Trophoblast cell (in vitro differentiated cells and primary cell): ENCODE data around the gene EXOC3L1.

ENCODE experiments used
- DNase-seq, 2 donors: peaks; one replicate each; pipeline ENCODE4 v3.0.0-alpha.2; 2016
- H2AFZ ChIP-seq: 2 replicates; pipeline ENCODE4 v1.6.1; 2013; ENCODE audit warnings: low read length, moderate library complexity, mild to moderate bottlenecking; ENCODE audit not compliant: insufficient read depth, poor library complexity
- H2AK5ac ChIP-seq: 2 replicates; pipeline ENCODE4 v1.6.1; 2013; ENCODE audit warnings: mild to moderate bottlenecking, low read length
- H2BK120ac ChIP-seq: 2 replicates; pipeline ENCODE4 v1.6.1; 2013; ENCODE audit warnings: low read length, mild to moderate bottlenecking, moderate library complexity; ENCODE audit not compliant: insufficient read depth, poor library complexity
- H2BK12ac ChIP-seq: 2 replicates; pipeline ENCODE4 v1.6.1; 2013; ENCODE audit warnings: mild to moderate bottlenecking, low read length, moderate library complexity
- H2BK5ac ChIP-seq: 2 replicates; pipeline ENCODE4 v1.6.1; 2013; ENCODE audit warnings: low read length, low read depth, moderate library complexity, mild to moderate bottlenecking; ENCODE audit not compliant: poor library complexity
- H3K14ac ChIP-seq: 2 replicates; pipeline ENCODE4 v1.6.1; 2013; ENCODE audit warnings: mild to moderate bottlenecking, low read length
- H3K18ac ChIP-seq: 2 replicates; pipeline ENCODE4 v1.6.1; 2013; ENCODE audit warnings: mild to moderate bottlenecking, low read length
- H3K23ac ChIP-seq: 2 replicates; pipeline ENCODE4 v1.6.1; 2013; ENCODE audit warnings: low read length
- H3K27ac ChIP-seq: 2 replicates; pipeline ENCODE4 v1.5.1; 2013; ENCODE audit warnings: low read depth, mild to moderate bottlenecking, inconsistent platforms, low read length, moderate library complexity
- H3K27me3 ChIP-seq: 2 replicates; pipeline ENCODE4 v1.6.1; 2013; ENCODE audit warnings: inconsistent platforms, mild to moderate bottlenecking, low read length, moderate library complexity; ENCODE audit not compliant: insufficient read depth
- H3K36me3 ChIP-seq, 2 experiments: 1 replicate in 1 of 2; 2 replicates in 1 of 2; pipeline ENCODE4 v1.6.1; 2013; ENCODE audit warnings: low read length in 2 of 2, mild to moderate bottlenecking in 2 of 2, moderate library complexity in 1 of 2; ENCODE audit not compliant: insufficient read depth in 2 of 2, control insufficient read depth in 1 of 2
- H3K4ac ChIP-seq: 2 replicates; pipeline ENCODE4 v1.6.1; 2013; ENCODE audit warnings: low read depth, mild to moderate bottlenecking, low read length, moderate library complexity
- H3K4me1 ChIP-seq, 2 experiments: 1 replicate in 1 of 2; 2 replicates in 1 of 2; pipeline ENCODE4 v1.6.1; 2013; ENCODE audit warnings: low read length in 2 of 2, mild to moderate bottlenecking in 2 of 2, moderate library complexity in 1 of 2; ENCODE audit not compliant: insufficient read depth in 2 of 2, control insufficient read depth in 1 of 2
- H3K4me2 ChIP-seq: 2 replicates; pipeline ENCODE4 v1.6.1; 2013; ENCODE audit warnings: inconsistent platforms, mild to moderate bottlenecking, low read length, moderate library complexity
- H3K4me3 ChIP-seq: 2 replicates; pipeline ENCODE4 v1.5.1; 2013; ENCODE audit warnings: mild to moderate bottlenecking, low read depth, low read length, inconsistent platforms
- H3K79me1 ChIP-seq: one replicate; pipeline ENCODE4 v1.6.1; 2013; ENCODE audit warnings: low read length
- H3K79me2 ChIP-seq: 2 replicates; pipeline ENCODE4 v1.6.1; 2013; ENCODE audit warnings: low read length, mild to moderate bottlenecking; ENCODE audit not compliant: control insufficient read depth, insufficient read depth, poor library complexity
- H3K9ac ChIP-seq: 2 replicates; pipeline ENCODE4 v1.6.1; 2013; ENCODE audit warnings: mild to moderate bottlenecking, low read length
- H3K9me3 ChIP-seq: 2 replicates; pipeline ENCODE4 v1.6.1; 2013; ENCODE audit warnings: low read depth, mild to moderate bottlenecking, control low read depth, inconsistent platforms, low read length; ENCODE audit not compliant: insufficient read depth
- H4K12ac ChIP-seq: 2 replicates; pipeline ENCODE4 v1.6.1; 2013; ENCODE audit warnings: low read depth, mild to moderate bottlenecking, low read length, moderate library complexity
- H4K8ac ChIP-seq: 2 replicates; pipeline ENCODE4 v1.6.1; 2013; ENCODE audit warnings: low read depth, mild to moderate bottlenecking, low read length, moderate library complexity
- H4K91ac ChIP-seq: one replicate; pipeline ENCODE4 v1.6.1; 2013; ENCODE audit warnings: low read depth, mild to moderate bottlenecking, low read length, moderate library complexity
- WGBS: extraction: QIAGEN DNeasy Blood & Tissue Kit; methylation state at CpG from one replicate; pipeline ENCODE4 v1.1.7; 2013; ENCODE audit warnings: missing lambda C conversion rate; ENCODE audit not compliant: insufficient read length, insufficient coverage; ENCODE audit errors: extremely low coverage; 5-methylcytosine and 5-hydroxymethylcytosine counted together

EXOC3L1 gene

DNA sequence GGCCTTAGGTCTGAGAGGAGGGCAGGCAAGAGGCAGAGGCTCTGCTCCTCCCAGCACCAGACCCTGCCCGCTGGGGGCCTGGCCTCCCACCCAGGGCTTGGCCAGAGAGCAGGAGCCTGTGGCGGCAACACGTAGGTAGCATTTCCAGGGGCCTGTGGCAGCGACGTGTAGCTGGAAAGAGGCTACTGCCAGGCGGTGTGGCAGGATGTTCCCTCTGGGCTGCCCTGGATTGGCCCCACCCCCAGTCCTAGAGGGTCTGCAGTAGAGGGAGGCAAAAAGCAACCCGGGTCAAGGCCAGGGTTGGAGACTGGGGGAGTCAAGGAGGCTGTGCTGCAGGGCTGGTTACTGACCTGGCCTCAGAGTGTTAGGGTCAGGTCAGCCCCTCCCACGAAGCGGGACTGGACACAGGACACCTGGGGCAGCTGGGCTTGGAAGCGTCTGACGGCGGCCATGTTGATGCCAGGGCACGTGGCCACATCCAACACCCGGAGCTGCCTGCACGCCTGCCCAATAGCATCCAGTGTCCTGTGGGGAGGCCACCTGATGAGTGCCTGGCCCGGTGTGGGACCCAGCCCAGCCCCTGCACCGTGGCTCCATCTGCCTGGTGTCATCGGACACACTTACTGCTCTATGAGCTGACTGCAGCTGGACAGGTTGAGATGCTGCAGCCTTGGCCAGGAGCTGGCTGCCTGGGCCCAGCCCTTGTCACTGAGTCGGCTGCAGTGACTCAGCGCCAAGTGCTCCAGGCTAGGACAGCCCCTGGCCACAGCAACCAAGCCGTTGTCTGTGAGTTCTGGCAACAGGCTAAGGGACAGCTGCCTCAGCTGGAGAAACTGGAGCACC lies 17.5 kb upstream of the EXOC3L1 start:
- H3K79me2 ChIP-seq: no peaks in the 10 kb centered on the region
- peaks cover 5% of the 10 kb centered on the region for H3K9me3 ChIP-seq
- H3K4me1 ChIP-seq: peaks cover 22 to 26% of the 10 kb centered on the region in 2 experiments
- peak overlapping the region; percentile 0 for H3K14ac ChIP-seq
- H3K9ac ChIP-seq: no peak overlapping the region
- H4K12ac ChIP-seq: no peak overlapping the region
- no peak overlapping the region for H3K23ac ChIP-seq
- H2BK5ac ChIP-seq: no peak overlapping the region
- H2BK120ac ChIP-seq: peak overlapping the region; percentile 23
- peak overlapping the region; percentile 0 for H3K27ac ChIP-seq
- H3K18ac ChIP-seq: no peak overlapping the region
- no CpG with 5 or more reads among the region's 21 CpGs for WGBS
- H3K36me3 ChIP-seq: peaks cover 16 to 17% of the 10 kb centered on the region in 2 experiments
- no peak overlapping the region for H2AFZ ChIP-seq
- H4K8ac ChIP-seq: no peak overlapping the region
- peak overlapping the region; percentile 33 for H4K91ac ChIP-seq
- no peaks in the 10 kb centered on the region for H3K27me3 ChIP-seq
- H3K4me2 ChIP-seq: no peak overlapping the region
- no peak overlapping the region for H3K4ac ChIP-seq
- no peak overlapping the region for H3K4me3 ChIP-seq
- peak; percentile 98 for DNase-seq
- H2AK5ac ChIP-seq: no peak overlapping the region
- H3K79me1 ChIP-seq: peaks cover 9% of the 10 kb centered on the region
- no peak overlapping the region for H2BK12ac ChIP-seq

DNA sequence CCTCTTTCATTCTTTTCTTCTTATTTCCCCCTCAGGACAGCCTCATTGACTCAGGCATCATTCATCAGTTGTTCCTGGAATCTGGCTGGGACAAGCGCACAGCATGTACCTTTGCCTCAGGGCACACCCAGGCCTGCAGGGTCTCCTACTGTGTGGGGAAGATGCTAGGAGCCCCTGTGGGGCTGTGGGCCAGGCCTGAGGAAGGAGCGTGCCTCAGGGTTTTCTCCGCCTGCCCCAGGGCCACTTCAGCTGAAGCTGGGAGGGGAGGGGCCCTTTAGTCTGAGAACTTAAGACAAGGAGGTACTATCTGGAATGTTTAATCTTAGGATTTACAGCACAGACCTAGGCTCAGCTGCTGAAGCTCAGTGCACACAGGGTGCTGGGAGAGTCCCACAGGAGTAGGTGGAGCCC lies 16.9 kb upstream of the EXOC3L1 start:
- no CpG with 5 or more reads among the region's 3 CpGs for WGBS
- Histone ChIP-seq H3K4me3 (no peak overlapping the region), H4K8ac (no peak overlapping the region), H2BK120ac (peak overlapping the region; percentile 23), H3K9me3 (peaks cover 5% of the 10 kb centered on the region), H4K91ac (peak overlapping the region; percentile 33), H3K79me2 (no peaks in the 10 kb centered on the region), H3K23ac (no peak overlapping the region), H3K4me1 (peaks cover 22 to 26% of the 10 kb centered on the region in 2 experiments), H3K18ac (no peak overlapping the region), H2AFZ (no peak overlapping the region), H3K36me3 (peaks cover 23 to 24% of the 10 kb centered on the region in 2 experiments), H3K4me2 (no peak overlapping the region), H2BK12ac (no peak overlapping the region), H3K14ac (no peak overlapping the region), H3K79me1 (peaks cover 9% of the 10 kb centered on the region), H3K4ac (no peak overlapping the region), H4K12ac (no peak overlapping the region), H2AK5ac (no peak overlapping the region), H3K9ac (no peak overlapping the region), H2BK5ac (no peak overlapping the region), H3K27ac (no peak overlapping the region), H3K27me3 (no peaks in the 10 kb centered on the region)
- peak; percentile 99 to 100 for DNase-seq

DNA sequence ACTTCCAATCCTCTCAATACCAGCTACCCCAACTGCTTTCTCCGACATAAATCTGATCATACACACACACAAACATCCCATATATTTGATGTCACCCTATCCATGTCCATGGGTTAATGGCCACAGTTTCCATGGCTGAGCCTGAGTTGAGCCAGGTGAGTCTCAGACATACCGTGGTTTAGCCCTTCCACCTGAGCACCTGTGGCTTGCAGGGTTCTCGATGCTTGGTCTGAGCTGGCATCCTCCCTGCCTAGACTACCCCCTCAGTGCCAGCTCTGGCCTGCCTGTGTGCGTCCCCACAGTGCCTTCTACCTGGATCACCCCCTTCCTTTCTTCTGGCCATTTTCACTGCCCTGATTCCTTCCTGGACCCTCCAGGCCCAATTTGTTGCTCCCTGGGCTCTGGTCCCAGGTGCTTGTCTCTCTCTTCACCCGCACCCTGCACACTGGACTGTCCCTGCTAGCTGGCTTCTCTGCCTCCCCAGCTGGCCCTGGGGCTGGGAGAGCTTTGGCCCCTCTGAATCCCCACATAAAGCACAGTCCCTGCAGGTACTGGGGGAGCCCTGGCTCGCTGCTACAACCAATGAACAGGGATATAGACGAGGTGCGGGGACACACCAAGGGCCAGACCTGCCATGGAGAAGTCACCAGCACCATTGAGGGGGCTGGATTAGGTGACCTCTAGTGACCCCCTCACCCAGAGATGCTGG lies 16.3 kb upstream of the EXOC3L1 start:
- Histone ChIP-seq H3K27me3 (no peaks in the 10 kb centered on the region), H3K9me3 (peaks cover 5% of the 10 kb centered on the region), H3K4me2 (no peak overlapping the region), H3K4me1 (peaks cover 22 to 26% of the 10 kb centered on the region in 2 experiments), H2BK5ac (no peak overlapping the region), H3K4ac (no peak overlapping the region), H3K23ac (no peak overlapping the region), H3K79me1 (peaks cover 9% of the 10 kb centered on the region), H2AK5ac (no peak overlapping the region), H2BK120ac (peak overlapping the region; percentile 13), H3K14ac (peak overlapping the region; percentile 9), H4K12ac (no peak overlapping the region), H3K27ac (no peak overlapping the region), H2AFZ (no peak overlapping the region), H4K8ac (no peak overlapping the region), H3K4me3 (no peak overlapping the region), H3K79me2 (no peaks in the 10 kb centered on the region), H2BK12ac (no peak overlapping the region), H3K18ac (peak overlapping the region; percentile 30), H3K36me3 (peaks cover 28 to 29% of the 10 kb centered on the region in 2 experiments), H4K91ac (no peak overlapping the region), H3K9ac (no peak overlapping the region)
- no CpG with 5 or more reads among the region's 8 CpGs for WGBS
- DNase-seq: no peak

DNA sequence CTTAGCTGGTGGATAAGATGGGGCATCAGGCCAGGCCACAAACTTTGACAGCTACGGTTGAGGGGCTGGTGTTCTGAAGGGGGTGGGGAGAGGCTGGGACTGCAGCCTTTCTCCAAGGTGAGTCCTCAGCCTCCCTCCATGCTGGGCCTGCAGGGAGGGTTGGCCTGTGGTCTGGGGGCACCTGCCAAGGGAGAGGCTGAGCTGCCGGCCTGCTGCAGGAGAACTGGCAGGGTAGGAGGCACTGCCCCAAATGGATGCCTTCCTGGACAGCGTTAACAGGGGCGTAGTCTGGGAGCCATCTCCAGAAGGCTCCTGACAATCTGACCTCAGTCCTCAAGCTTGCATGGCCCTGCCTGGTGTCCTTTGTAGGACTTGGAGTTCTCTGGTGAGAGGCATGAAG lies 14.1 kb upstream of the EXOC3L1 start:
- Histone ChIP-seq H3K4me2 (no peak overlapping the region), H4K12ac (no peak overlapping the region), H3K79me2 (no peaks in the 10 kb centered on the region), H3K9me3 (peaks cover 4% of the 10 kb centered on the region), H3K27me3 (no peaks in the 10 kb centered on the region), H3K79me1 (peaks cover 11% of the 10 kb centered on the region), H3K4ac (no peak overlapping the region), H3K23ac (no peak overlapping the region), H3K27ac (no peak overlapping the region), H2BK12ac (no peak overlapping the region), H3K9ac (no peak overlapping the region), H3K4me3 (no peak overlapping the region), H3K36me3 (peaks cover 31 to 36% of the 10 kb centered on the region in 2 experiments), H2BK5ac (no peak overlapping the region), H2AFZ (no peak overlapping the region), H2BK120ac (no peak overlapping the region), H3K18ac (no peak overlapping the region), H2AK5ac (no peak overlapping the region), H4K8ac (no peak overlapping the region), H4K91ac (no peak overlapping the region), H3K14ac (no peak overlapping the region), H3K4me1 (peaks cover 29 to 31% of the 10 kb centered on the region in 2 experiments)
- no peak for DNase-seq
- no CpG with 5 or more reads among the region's 4 CpGs for WGBS
